GM12875 (cell line): Measurements from ENCODE around the gene ACAP2.
"Not testable (repeated sequence)": the region's sequence is repeated elsewhere in the genome, so short reads cannot be mapped to it uniquely, and the experiment has no call there.

Experiments
- H3K4me3 ChIP-seq: one replicate; pipeline ENCODE4 v1.5.1; 2011; ENCODE audit warnings: low read depth, low read length, control low read depth
- CTCF ChIP-seq: IDR thresholded peaks from 2 replicates; pipeline ENCODE4 v1.5.1; 2011; ENCODE audit warnings: low read depth, mild to moderate bottlenecking, control low read depth, inconsistent platforms, low read length, moderate library complexity, borderline replicate concordance; ENCODE audit not compliant: insufficient read depth

The ACAP2 gene

DNA sequence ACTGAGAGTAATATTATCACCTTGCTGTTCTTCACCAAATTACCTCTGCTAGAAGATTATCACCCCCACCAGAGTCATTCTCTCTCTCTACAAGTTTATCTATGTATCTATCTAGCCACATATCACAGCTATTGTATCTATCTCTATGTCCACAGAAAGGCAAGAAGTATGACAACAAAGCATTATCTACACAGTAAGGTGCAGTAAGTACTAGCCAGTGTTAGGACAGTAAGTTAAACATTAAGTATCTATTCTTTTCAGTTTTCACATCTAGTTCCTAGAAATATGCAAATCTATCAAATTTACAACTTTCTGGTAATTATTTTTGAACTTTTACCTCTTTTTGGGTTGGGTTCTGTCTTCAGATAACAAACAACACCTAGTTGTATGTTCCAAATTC, 145.4 kb downstream of the ACAP2 start:
- TF ChIP-seq CTCF: no peak
- H3K4me3 ChIP-seq: no peak overlapping the region

DNA sequence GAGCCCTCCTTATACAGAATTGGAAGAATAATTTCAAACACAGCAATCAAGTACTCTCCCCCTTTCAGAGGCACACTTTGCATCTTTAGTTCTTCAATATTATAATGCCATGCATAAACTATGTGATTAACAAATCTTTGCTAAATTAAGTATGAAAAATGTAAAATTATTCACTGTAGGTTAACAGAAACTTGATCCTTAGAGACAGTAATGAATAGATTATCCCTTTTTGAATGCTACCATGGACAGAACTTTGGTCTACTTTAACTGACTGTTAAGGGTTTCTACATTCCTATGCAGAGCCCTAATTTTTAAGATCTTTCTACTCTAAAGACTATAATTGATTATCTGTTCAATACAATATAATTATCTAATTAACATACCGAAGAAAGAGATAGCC, 146.2 kb downstream of the ACAP2 start:
- H3K4me3 ChIP-seq: no peak overlapping the region
- no peak for TF ChIP-seq CTCF

DNA sequence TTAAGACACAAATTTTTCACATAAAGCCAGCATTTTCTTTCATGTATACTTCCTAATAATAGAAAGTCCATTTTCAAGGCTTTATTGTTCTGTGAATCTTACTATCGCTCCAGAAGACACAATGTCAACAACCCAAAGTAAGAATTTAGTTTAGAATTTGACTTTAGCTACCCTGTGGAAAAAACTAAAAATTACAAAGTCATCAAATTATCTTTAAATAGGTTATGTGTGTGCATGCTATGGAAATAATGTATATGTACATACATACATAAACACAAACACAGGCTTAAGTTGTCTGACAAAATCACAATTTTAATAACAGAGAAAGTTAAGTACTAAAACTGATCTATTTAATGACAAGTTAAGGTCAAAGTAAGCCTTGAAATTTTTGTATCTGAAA, 151.7 kb downstream of the ACAP2 start:
- no peak for TF ChIP-seq CTCF
- H3K4me3 ChIP-seq: no peak overlapping the region

DNA sequence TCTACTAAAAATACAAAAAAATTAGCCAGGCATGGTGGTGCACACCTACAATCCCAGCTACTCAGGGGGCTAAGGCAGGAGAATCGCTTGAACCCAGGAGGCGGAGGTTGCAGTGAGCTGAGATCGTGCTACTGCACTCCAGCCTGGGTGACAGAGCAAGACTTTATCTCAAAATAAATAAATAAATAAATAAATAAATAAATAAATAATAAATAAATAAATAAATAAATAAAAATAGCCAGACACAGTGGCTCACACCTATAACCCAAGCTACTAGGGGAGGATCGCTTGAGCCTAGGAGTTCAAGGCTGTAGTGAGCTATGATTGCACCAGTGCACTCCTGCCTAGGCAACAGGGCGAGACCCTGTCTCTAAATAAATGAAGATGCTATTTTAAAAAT, 152.2 kb downstream of the ACAP2 start:
- H3K4me3 ChIP-seq: not testable (repeated sequence)

DNA sequence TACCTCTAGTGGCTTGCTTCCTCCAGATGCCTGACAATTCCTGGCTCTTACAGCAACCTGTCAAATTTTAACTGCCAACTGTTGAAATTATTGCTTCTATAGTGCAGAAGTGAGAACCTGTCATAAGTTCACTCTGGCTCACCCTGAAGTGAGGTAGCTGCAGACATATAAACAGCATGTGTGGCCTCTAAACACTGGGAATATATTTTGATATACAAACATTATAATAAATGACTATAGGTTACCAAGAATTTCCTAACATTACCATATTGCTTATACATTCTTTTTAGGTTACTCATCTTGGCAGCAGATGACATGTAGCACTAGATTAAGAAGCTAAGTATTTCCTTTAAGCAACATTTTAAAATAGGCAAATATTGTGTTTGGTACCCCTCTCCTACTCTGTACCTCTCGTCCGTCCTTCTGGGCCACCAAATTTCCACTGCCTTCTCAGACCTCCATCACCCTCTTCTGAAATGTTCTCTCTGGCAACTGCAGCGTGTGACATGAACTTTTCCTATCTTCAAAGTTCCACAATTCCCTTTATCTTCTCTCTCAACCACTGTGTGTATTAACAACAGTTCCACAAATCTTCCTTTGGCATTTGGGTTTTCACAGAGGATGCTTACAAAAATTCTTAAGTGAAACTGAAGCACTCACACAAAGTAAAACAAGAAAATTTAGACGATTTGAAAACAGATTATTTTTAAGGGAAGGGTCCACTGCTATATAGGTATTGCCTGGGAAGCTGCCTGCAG, 156.5 kb downstream of the ACAP2 start:
- TF ChIP-seq CTCF: no peak
- no peak overlapping the region for H3K4me3 ChIP-seq

GRCh38 chr3:195285372-195285771, 157.4 kb downstream of the ACAP2 start:
- H3K4me3 ChIP-seq: no peak overlapping the region
- TF ChIP-seq CTCF: no peak

DNA sequence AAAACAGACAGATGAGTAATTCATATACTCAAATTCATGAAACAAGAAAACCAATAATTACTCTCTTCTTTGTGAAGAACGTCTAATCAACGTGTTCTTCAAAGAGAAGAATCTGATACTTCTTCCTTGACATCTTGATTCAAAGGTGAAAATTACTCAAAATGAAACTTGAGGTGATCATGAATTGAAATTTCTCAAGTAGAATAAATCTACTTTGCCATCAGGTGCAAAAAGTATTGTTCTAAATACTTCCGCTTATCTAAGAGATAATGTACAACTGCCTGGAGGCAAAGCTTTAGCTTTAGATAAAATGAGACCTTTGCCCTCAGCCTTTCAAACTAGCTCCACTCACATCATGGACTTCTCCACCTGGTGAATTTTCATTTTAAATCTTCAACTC, 158.0 kb downstream of the ACAP2 start:
- TF ChIP-seq CTCF: no peak
- H3K4me3 ChIP-seq: no peak overlapping the region

DNA sequence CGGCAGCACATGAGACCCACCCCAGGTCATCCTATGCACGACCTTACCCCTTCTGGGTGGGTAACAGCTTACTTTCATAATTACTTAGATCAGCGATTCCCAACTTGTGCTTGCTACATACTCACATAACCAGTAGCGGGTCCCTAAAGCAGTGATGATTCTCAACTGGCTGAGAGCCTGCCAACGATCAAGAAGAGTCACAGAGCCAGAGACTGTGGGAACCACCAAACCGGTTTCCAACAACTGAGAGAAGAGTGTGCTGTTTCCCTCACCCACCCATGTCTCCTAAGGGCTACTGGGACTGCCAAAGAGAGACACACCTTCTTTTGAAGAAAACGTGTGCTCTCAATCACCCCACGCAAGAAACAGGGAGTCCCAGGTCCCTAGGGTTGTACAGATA, 159.9 kb downstream of the ACAP2 start:
- TF ChIP-seq CTCF: no peak
- no peak overlapping the region for H3K4me3 ChIP-seq
